ENCODE measurements around the gene TSTD1. TPM values are rescaled to one million over a fixed set of nuclear protein-coding genes. Genes with fewer than 3 reads are reported as not detected.

TSTD1 gene
- total RNA-seq, 1 donor from 2014 or later, result 13.4 TPM

GRCh38 chr1:161047436-161048420, 9.0 kb upstream of the TSTD1 start:
- Histone ChIP-seq H3K27ac (replicated peaks) (peak overlapping the region; percentile 99), H3K4me3 (no peak overlapping the region), H3K36me3 (peaks cover 6% of the 10 kb centered on the region), H3K4me1 (peaks cover 38% of the 10 kb centered on the region), H3K27me3 (ENCODE audit: low read depth) (no peaks in the 10 kb centered on the region), H3K9me3 (replicated peaks) (no peaks in the 10 kb centered on the region)
- no peak for DNase-seq
- intact Hi-C loops (cut with micrococcal nuclease), result no loop called here
- no peak for TF ChIP-seq CTCF (IDR thresholded peaks at IDR 0.05; ENCODE audit: borderline replicate concordance)

DNA sequence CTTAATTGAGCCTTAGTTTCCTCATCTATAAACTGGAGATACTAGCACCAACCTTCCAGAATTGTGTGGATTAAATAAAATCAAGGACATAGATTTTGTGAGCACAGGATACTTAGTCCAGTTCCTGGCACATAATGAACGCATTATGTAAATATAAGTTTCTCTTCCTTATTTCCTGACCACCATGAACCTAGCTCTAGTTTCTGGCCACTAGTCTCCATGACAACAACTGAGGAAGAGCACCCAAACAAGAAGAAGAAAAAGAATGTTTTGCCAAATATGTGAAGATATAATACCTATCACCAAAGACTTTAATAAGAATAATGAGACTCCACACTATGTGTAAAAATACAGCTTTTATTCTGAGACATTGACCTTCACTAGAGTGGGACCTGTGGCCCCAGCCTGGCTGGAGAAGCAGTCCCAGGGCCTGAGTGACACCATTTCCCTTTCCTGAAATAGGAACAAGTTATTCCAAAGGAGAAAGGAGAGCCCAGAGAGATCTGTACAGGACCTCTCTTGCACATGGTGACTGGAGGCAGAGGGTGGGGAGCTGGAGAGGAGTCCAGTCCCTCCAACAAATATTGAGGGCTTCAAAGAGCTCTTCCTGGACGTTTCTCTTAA, 8.0 kb upstream of the TSTD1 start:
- no peaks in the 10 kb centered on the region for H3K27me3 ChIP-seq (ENCODE audit: low read depth)
- no peak for DNase-seq
- intact Hi-C loops (cut with micrococcal nuclease), result no loop called here
- H3K36me3 ChIP-seq, result peaks cover 16% of the 10 kb centered on the region
- H3K27ac ChIP-seq (replicated peaks), result peak overlapping the region; percentile 99
- peaks cover 38% of the 10 kb centered on the region for H3K4me1 ChIP-seq
- H3K9me3 ChIP-seq (replicated peaks), result no peaks in the 10 kb centered on the region
- no peak for TF ChIP-seq CTCF (IDR thresholded peaks at IDR 0.05; ENCODE audit: borderline replicate concordance)
- peak overlapping the region; percentile 93 for H3K4me3 ChIP-seq

- peak; percentile 93 for DNase-seq
- Histone ChIP-seq H3K36me3 (peaks cover 23% of the 10 kb centered on the region), H3K27me3 (ENCODE audit: low read depth) (no peaks in the 10 kb centered on the region), H3K27ac (replicated peaks) (peak within 1 kb of the TSS; percentile 99), H3K4me1 (peaks cover 38% of the 10 kb centered on the region), H3K4me3 (peak within 1 kb of the TSS; percentile 93), H3K9me3 (replicated peaks) (no peaks in the 10 kb centered on the region)
- intact Hi-C loops (cut with micrococcal nuclease), result no loop called here
- no peak for TF ChIP-seq CTCF (IDR thresholded peaks at IDR 0.05; ENCODE audit: borderline replicate concordance)
Observed at GRCh38 chr1:161045736-161046604, 7.2 kb upstream of the TSTD1 start, which contains the start of gene USF1. Gene USF1, minus strand, starts transcription at chr1:161045977. Its CDS starts 2,702 bp downstream, at chr1:161043275.

GRCh38 chr1:161044908-161045735, 6.4 kb upstream of the TSTD1 start:
- H3K9me3 ChIP-seq (replicated peaks), result no peaks in the 10 kb centered on the region
- H3K36me3 ChIP-seq, result peaks cover 32% of the 10 kb centered on the region
- intact Hi-C loops (cut with micrococcal nuclease), result no loop called here
- no peaks in the 10 kb centered on the region for H3K27me3 ChIP-seq (ENCODE audit: low read depth)
- DNase-seq, result peak; percentile 61
- peaks cover 38% of the 10 kb centered on the region for H3K4me1 ChIP-seq
- TF ChIP-seq CTCF (IDR thresholded peaks at IDR 0.05; ENCODE audit: borderline replicate concordance), result no peak
- H3K27ac ChIP-seq (replicated peaks), result peak overlapping the region; percentile 99
- H3K4me3 ChIP-seq, result peak overlapping the region; percentile 93

Data from left ventricle myocardium inferior (tissue), 1 donor.